ENCODE results near the gene POLR1A. TPM values are rescaled to one million over a fixed set of nuclear protein-coding genes. Genes with fewer than 3 reads are reported as not detected.
A peak's percentile ranks its signal among the peaks of the same experiment; 100 is the strongest.

POLR1A gene
- total and polyA plus RNA-seq, 8 donors = 1.4 to 36.2 (median 5.5) TPM

DNA sequence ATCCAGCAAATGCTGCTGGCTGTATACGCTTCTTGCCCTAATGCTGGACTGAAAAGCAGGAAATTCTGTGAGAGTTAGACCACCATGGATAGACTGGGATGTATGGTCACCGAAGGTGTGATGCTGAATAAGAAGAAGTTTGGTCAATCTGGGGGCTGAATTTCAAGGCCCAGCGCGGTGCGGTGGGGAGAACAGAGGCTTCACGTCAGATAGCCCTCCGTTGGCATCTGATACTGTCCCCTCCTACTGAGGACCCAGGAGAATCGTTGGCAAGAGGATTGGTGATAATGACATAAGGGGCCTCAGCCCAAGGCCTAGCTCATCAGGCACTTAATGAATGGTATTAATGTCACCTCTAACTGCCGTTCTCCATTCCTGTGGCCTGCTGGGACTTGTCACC lies 119.6 kb downstream of the POLR1A start:
- Histone ChIP-seq H3K4me3 (no peak overlapping the region), H3K27me3 (no peaks in the 10 kb centered on the region), H3K27ac (no peak overlapping the region), H3K4me1 (peaks cover 0 to 21% (median 4%) of the 10 kb centered on the region in 4 donors), H3K9me3 (no peaks in the 10 kb centered on the region), H3K36me3 (no peaks in the 10 kb centered on the region)
- TF ChIP-seq POLR2AphosphoS5 (IDR thresholded peaks at IDR 0.05) = no peak
- no peak for DNase-seq
- intact Hi-C loops (cut with DNase I; ENCODE audit: low total_unique reads) = no loop called here
- WGBS, 5 donors = 95 to 97% (median 96%) methylated on average over 9 of the region's 9 CpGs

DNA sequence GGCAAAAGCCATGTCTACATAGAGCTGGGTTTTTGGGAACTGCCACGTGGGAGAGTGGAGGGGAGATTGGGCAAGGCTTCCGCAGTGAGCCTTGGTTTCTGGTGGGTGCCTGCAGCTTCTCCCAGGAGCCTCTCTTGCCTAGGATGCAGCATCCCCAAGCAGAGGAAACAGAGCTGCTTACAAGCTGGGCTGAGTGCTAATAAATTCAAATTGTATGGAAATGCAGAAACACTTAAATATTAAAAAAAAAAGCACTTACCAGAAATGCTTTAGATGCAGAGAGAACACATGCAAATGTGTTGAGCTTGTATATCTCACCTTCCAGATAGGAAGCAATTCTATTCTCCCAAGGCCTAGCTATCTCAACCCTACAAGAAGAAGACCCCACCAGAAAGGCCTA lies 120.9 kb downstream of the POLR1A start:
- H3K27me3 ChIP-seq = no peaks in the 10 kb centered on the region
- no peak overlapping the region for H3K27ac ChIP-seq
- WGBS, 5 donors = 72 to 78% (median 75%) methylated on average over 2 of the region's 2 CpGs
- H3K36me3 ChIP-seq = no peaks in the 10 kb centered on the region
- peaks cover 0 to 11% (median 5%) of the 10 kb centered on the region in 4 donors for H3K4me1 ChIP-seq
- no peak overlapping the region for H3K4me3 ChIP-seq
- H3K9me3 ChIP-seq = no peaks in the 10 kb centered on the region
- DNase-seq = no peak
- no peak for TF ChIP-seq POLR2AphosphoS5 (IDR thresholded peaks at IDR 0.05)
- TF ChIP-seq, protein P1, sequence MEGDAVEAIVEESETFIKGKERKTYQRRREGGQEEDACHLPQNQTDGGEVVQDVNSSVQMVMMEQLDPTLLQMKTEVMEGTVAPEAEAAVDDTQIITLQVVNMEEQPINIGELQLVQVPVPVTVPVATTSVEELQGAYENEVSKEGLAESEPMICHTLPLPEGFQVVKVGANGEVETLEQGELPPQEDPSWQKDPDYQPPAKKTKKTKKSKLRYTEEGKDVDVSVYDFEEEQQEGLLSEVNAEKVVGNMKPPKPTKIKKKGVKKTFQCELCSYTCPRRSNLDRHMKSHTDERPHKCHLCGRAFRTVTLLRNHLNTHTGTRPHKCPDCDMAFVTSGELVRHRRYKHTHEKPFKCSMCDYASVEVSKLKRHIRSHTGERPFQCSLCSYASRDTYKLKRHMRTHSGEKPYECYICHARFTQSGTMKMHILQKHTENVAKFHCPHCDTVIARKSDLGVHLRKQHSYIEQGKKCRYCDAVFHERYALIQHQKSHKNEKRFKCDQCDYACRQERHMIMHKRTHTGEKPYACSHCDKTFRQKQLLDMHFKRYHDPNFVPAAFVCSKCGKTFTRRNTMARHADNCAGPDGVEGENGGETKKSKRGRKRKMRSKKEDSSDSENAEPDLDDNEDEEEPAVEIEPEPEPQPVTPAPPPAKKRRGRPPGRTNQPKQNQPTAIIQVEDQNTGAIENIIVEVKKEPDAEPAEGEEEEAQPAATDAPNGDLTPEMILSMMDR (IDR thresholded peaks at IDR 0.05) = no peak
- TF ChIP-seq EP300 (IDR thresholded peaks at IDR 0.05) = no peak
- no peak for TF ChIP-seq POLR2A (IDR thresholded peaks at IDR 0.05)
- intact Hi-C loops (cut with DNase I; ENCODE audit: low total_unique reads) = no loop called here

DNA sequence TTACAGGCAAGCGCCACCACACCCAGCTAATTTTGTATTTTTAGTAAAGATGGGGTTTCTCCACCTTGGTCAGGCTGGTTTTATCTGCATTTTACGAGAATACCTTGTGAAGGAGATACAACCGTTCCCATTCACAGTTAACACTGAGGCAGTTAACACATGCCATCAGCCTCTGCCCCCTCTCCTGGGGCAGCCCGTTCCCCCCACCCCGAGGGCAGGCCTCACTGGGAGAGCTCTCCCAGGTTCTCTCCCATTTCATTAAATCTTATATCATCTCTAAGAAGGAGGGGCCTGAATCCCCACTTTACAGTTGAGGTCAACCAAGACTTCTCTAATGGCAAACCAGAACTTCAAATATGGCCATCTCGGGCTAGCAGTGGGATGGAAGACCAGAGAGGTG lies 121.9 kb downstream of the POLR1A start:
- intact Hi-C loops (cut with DNase I; ENCODE audit: low total_unique reads) = no loop called here
- no peak overlapping the region for H3K27ac ChIP-seq
- no peak overlapping the region for H3K4me3 ChIP-seq
- TF ChIP-seq POLR2AphosphoS5 (IDR thresholded peaks at IDR 0.05) (no peak), EP300 (IDR thresholded peaks at IDR 0.05) (no peak), POLR2A (IDR thresholded peaks at IDR 0.05) (no peak)
- peak in 1 of 2 donors; percentile 5 for DNase-seq
- H3K36me3 ChIP-seq = no peaks in the 10 kb centered on the region
- no peaks in the 10 kb centered on the region for H3K27me3 ChIP-seq
- H3K9me3 ChIP-seq = no peaks in the 10 kb centered on the region
- H3K4me1 ChIP-seq = peaks cover 0 to 15% (median 13%) of the 10 kb centered on the region in 4 donors
- 89 to 96% (median 92%) methylated on average over 6 of the region's 6 CpGs for WGBS, 5 donors

DNA sequence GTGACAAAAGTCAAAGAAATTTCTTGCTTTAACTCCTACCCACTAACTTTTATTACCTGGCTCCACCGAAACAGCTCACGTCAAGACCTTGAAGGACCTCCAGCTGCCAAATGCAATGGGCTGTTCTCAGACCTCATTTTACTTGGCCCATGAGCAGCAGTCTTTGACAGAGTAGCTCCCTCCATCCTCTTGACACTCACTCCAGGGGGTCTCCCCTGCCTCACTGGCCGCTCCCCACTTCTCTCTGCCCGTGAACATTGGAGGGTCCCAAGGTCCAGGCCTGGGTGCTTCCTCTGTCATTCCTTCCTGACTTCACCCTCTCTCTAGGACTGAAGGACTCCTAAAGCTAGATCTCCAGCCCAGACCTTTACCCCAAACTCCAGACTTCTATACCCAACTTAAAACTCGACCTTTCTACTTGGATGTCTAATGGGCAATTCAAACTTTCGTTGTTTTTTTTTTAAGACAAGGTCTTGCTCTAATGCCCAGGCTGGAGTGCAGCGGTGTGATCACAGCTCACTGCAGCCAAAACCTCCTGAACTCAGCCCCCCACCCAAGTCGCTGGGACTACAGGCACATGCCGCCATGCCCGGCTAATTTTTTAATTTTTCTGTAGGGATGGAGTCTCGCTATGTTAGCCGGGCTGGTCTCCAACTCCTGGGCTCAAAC lies 124.0 kb downstream of the POLR1A start:
- Histone ChIP-seq H3K27ac (no peak overlapping the region), H3K36me3 (no peaks in the 10 kb centered on the region), H3K9me3 (no peaks in the 10 kb centered on the region), H3K4me3 (no peak overlapping the region), H3K27me3 (no peaks in the 10 kb centered on the region), H3K4me1 (peaks cover 0 to 20% (median 18%) of the 10 kb centered on the region in 4 donors)
- DNase-seq = peak in 1 of 2 donors; percentile 10
- 82 to 93% (median 86%) methylated on average over 12 of the region's 12 CpGs for WGBS, 5 donors
- intact Hi-C loops (cut with DNase I; ENCODE audit: low total_unique reads) = no loop called here
- TF ChIP-seq EP300 (IDR thresholded peaks at IDR 0.05) (no peak), POLR2A (IDR thresholded peaks at IDR 0.05) (no peak), POLR2AphosphoS5 (IDR thresholded peaks at IDR 0.05) (no peak)
- TF ChIP-seq, protein P1 (IDR thresholded peaks at IDR 0.05) = no peak

DNA sequence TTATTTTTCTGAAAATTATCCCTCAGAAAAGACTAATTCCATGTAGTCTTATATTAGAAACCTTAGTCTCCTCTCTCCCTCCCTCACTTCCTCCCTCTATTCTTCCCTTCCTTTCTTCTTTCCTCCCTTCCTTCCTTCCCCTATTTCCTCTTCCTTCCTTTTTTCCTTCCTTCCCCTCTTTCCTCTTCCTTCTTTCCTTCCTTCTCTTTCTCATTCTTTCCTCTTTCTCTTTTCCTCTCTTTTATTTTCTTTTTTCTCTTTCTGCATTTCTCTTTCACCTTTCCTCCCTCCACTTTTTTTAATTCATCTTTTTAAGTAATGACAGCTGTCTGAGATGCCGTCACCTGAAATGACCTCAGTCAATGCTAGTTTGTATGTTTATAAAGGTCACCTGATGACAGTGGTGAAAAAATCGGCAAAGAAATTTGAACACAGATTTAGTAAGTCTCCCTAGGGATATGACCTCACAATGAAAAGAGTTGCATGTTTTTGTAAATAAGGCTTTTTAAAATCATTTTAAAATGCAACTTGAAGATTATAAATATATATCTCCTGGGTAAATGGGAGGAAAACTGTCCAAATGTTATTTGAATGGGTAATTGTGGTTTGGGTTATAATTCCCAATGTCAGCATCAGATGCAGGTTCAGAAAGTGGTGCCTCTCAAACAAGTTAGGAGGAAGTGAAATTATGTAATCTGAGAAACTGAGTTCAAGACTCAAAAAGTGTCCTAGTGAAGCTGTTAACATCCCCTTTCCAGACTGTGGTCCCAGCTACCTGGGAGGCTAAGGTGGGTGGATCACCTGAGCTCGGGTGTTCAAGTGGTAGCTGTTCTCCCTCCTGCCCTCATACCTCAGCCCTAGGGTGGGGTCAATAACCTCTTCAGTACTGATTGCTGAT lies 126.6 kb downstream of the POLR1A start:
- TF ChIP-seq, protein P1 (IDR thresholded peaks at IDR 0.05) = no peak
- no peak for TF ChIP-seq POLR2A (IDR thresholded peaks at IDR 0.05)
- TF ChIP-seq EP300 (IDR thresholded peaks at IDR 0.05) = no peak
- TF ChIP-seq POLR2AphosphoS5 (IDR thresholded peaks at IDR 0.05) = no peak
- H3K4me1 ChIP-seq = peaks cover 10 to 43% (median 32%) of the 10 kb centered on the region in 4 donors
- no peaks in the 10 kb centered on the region for H3K27me3 ChIP-seq
- H3K36me3 ChIP-seq = no peaks in the 10 kb centered on the region
- intact Hi-C loops (cut with DNase I; ENCODE audit: low total_unique reads) = no loop called here
- H3K27ac ChIP-seq = peak overlapping the region in 3 of 5 donors; percentile 26 to 49 (median 29)
- H3K9me3 ChIP-seq = no peaks in the 10 kb centered on the region
- WGBS, 5 donors = 53 to 77% (median 69%) methylated on average over 3 of the region's 3 CpGs
- peak in 1 of 2 donors; percentile 1 for DNase-seq
- H3K4me3 ChIP-seq = no peak overlapping the region
